Endometrium (tissue), 2 donors: ENCODE results near the gene PTPN21.
"Not testable (repeated sequence)": the region's sequence is repeated elsewhere in the genome, so short reads cannot be mapped to it uniquely, and the experiment has no call there.

Source experiments
- FAIRE-seq: peaks from 2 replicates; lab custom pipeline; 2012; peaks lifted over from hg19 to GRCh38; lab: Jason Lieb, UNC
- donor health status: control.
- donor health status: control.

The PTPN21 gene

DNA sequence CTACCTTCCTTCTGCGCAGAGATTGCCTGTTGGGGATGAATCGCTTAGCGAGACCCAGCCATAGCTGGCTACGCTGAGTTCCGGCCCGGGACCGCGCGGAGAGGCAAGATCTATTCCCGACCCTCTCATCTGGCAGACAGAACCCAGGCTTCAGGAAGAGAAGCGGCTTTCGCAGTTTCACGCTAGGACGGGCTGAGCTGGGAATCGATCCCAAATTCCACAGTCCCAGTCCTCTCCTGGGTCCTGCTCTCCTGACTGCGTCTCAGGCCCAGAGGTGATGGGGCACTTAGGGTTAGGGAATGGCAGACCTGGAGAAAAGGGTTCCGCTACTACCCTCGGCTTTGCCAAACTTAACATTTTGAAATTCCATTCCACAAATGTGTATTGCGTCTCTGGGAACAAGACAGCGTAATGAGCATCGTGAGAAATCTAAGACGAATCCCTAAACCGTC is 2.8 kb downstream of the PTPN21 start:
- no peak for FAIRE-seq

DNA sequence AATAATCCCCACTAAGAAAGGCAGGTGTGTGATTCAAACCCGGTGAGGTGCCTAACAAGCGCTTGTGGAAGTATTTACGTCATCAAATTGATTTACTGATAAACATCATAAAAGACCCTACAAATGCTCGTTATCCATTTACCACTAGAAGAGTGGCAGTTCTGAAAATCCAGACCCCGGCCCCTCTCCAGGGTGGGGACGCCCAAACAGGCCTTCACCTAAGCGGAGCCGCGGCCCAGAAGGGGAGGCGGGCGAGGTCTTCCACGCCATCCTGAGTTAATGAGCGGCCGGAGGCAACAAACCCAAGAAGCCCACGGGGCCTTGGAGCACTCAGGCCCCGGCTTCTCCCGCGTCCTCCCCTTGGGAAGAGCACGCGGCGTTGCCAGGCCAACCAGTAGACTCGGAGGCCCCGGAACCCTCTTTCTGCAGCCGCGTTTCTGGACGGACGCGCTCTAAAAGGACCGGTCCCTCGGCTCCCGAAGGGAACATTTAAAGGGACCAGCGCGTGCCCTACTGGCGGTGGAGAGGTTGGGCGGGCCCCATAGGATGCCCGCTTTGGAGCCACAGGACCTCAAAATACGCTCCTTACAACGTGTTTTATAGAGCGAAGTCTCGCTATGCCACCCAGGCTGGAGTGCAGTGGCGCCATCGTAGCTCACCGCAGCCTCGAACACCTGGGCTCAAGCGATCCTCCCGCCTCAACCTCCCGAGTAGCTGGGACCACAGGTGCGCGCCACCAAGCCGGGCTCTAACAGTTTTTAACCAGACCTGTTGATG is 3.5 kb downstream of the PTPN21 start:
- no peak for FAIRE-seq

DNA sequence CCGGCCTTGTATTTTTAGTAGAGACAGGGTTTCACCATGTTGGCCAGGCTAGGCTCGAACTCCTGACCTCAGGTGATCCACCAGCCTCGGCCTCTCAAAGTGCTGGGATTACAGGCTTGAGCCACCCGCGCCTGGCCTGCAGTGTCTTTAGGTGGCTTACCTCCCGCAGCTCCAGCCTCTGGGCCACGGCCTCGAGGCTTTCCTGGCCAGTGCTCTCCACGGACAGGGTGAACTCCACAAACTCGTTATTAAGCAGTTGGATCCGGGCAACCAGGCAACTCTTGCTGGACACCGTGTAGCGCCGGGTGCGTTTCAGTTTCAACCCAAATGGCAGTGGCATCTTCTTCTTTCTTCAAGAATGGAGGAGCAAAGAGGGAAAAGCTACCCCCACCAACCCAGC is 4.7 kb downstream of the PTPN21 start:
- FAIRE-seq, result no peak

DNA sequence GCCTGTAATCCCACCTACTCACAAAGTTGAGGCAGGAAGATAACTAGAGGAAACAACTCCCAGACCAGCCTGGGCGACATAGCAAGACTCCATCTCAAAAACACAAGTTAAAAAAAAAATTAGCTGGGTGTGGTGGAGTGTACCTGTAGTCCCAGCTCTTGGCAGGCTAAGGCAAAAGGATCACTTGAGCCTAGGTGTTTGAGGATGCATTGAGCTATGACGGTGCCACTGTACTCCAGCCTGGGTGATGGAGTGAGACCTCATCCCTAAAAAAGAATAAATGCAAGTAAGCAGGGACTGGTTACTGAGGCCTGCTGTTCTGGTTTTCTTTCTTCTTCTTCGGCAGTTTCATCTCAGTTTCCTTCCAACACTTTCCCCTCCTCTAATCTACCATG is 7.4 kb downstream of the PTPN21 start:
- FAIRE-seq, result no peak

DNA sequence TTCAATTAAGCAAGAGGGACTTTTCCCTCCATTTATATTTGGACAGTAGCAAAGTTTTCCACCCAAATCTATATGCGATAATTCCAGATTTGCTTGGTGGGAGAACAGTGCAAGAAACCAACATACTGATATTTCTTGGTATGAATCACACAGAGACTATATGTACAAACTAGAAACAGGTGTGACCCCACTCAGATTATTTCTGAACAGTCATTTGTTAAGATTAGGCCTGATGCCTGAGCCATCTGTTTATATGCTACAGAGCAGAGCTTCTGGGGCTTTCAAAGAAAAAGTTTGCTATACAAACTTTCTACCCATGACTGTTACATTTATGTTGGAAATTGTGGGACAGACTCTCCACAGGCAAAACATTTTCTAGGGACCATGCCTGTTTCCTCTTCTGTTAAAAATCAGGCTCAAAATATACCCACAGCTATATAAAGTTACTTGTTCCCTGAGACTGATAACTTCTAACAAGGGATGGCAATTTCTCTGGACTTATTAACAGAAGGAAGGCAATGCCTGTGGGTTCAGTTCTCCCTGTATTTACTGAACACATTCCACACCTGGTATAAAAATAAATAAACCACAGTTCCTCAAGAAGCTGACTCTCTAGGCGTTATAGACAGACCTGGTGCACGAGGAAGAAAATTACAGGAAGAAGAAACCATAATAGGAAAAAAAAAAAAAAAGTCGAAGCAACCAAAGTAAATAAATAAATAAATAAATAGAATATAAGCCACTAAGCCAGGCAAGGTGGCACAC is 8.0 kb downstream of the PTPN21 start:
- no peak for FAIRE-seq

DNA sequence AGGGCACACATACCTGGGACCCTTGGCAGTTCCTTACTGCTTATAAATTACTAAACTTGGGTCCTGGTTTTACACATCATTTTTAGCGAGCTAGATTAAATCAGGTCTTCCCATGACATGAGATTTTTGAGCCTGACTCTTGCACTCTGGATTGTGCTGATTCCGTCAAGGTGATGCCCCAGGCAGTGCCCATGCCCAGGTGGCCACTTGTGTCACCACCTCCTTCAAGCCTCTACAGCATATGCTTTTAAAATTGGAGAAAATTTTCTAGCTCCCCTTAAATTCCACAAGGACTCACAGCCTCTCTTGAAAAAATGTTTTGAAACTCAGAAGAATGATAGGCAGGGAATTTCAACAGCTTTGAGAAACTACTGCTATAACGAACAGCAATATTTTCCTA is 9.6 kb downstream of the PTPN21 start:
- FAIRE-seq, result no peak

DNA sequence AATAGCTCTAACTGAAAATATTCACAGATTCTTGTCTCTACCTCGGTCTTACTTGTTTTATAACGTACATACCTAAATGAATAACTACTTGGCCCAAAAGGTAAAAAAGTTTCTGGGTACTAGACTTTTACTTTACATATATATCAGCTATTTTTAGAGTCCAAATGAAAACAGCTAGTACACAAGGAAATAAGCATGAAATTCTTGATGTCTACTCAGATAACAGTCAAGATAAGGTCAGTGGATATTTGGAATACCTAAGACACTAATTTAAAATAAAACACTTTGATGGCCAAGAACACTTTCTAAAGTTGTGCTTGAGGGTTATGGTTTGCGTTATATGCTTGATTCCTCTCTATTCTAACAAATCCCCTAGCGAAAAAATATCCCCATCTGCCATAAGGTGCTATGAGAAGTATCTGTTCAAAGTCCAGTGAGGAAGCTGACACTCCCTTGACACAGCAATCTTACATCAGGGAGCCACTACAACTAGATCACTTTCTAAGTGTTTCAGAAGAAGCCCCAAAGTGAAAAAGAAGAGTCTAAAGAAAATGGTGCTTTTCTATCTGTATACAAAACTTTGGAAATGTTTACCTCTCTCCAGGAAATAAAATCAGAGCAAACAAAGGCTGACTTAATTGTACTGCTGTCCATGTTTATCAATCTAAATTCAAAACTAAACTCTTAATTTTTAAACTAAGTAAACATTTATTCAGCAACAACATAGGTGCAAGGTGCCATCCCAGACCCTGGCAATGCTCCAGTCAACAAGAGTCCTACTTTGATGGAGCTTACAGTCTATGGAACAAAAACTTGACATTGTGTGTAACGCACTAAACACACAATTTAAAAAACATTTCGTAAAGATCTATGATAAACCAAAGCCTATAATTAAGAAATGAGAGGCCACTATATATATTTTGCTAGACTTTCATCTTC is 11.7 kb downstream of the PTPN21 start:
- no peak for FAIRE-seq

DNA sequence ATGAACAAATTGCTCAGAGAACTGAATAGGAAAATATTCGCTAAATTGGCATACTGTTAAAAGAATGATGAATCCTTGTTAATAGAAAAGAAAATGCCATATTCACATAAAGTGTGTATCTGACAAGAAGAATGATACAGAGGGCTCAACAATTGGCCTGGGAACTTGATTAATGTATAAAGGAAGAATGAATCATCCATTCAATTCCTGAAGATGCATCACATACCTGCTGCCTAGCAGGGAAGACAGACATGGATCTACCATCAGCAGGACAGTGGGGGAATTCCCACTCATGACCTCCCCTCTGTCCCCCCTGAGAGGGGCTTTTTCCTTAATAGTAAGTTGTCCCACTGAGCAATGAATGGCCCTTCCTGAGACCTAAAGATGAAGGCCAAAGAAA is 13.5 kb downstream of the PTPN21 start:
- FAIRE-seq, result no peak

DNA sequence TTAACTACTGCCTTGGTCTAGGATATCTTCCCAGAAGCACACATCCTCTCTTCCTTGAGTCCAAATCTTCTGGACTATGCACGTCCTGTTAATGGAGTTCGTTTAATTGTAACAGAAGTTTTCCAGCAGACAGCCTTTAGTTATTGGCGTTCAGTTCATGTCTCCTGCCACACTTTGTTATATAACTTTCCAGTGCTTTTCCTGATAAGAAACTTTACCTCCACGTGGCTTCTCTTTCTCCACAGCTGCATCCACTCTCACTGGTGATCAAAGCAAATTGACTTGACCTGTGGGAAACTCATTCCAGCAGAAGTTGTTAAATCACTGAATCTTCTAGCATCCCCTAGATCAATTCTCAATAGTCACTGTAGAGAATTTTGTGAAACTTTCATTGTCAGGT is 19.0 kb downstream of the PTPN21 start:
- no peak for FAIRE-seq

DNA sequence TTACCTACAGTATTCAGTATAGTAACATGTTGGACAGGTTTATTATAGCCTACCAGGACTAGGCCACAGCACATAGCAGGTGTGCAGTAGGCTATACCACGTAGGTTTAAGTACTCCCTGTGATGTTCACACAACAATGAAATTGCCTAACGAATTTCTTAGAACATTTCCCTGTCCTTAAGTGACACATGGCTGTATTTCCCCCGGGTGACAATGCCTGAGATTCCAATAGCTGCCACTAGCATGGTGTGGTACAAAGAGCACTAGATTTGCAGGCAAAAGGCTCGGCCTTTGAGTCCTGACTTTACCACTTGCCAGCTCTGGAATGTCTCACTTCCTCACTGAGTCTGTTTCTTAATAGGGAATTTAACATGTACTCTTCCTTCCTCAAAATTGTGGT is 19.7 kb downstream of the PTPN21 start:
- FAIRE-seq, result no peak

DNA sequence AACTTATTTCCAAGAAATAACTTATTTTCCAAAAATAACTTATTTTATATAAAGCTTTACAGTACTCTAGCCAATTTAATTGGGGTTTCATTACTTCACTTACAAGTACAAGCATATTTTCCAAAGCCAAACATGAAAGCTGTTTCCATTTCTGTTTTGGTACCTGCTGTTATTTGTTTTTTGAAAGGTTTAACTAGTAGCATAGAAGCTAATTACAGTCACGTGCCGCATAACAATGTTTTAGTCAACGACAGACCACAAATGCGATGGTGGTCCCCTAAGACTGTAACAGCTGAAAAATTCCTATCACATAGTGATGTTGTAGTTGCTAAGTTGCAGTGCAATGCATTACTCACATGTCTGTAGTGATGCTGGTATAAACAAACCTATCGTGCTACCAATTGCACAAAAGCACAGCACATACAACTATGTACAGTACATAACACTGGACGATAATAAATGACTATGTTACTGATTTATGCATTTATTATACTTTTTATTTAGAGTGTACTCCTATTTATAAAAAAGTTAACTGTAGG is 21.7 kb downstream of the PTPN21 start:
- FAIRE-seq, result no peak

DNA sequence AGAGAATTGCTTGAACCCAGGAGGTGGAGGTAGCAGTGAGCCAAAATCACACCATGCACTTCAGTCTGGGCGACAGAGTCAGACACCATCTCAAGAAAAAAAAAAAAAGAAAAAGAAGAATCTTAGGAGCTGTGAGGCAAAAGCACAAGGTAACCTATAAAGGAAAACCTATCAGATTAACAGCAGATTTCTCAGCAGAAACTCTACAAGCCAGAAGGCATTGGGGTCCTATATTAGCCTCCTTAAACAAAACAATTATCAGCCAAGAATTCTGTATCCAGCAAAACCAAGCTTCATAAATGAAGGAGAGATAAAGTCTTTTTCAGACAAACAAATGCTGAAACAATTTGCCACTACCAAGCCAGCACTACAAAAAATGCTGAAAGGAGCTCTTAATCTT is 24.9 kb downstream of the PTPN21 start:
- not testable (repeated sequence) for FAIRE-seq

DNA sequence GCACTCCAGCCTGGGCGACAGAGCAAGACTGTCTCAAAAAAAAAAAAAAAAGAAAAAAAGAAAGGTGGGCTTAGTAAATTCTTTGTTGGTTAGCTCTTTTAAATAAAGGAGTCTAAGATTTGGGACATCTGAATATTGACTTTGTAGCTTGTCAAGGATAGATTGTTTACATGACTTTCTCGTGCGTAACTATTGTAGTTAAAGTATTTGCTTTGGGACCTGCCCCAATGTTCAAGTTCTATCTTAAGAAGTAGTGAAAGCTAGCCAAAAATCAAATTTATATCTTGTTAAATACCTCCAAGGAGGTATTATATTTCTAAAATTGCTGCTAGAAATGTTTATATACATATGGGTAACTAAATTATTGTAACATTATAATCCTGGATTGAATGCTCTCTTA is 32.4 kb downstream of the PTPN21 start:
- FAIRE-seq, result no peak

DNA sequence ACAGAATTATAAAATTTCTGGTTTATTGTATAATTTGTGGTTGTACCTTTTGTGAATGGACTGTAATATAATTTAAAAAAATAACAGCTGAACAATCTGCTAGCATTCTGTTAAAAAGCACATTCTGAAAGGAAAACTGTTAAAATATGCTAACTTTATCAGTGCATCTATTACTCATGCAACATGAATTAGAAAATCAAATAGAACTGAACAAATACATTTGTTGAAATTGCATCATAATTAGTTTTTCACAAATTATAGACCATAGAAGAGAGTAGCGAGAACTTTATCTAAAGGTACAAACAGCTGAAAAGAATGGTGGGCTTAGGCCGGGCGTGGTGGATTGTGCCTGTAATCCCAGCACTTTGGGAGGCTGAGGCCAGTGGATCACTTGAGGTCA is 33.0 kb downstream of the PTPN21 start:
- FAIRE-seq, result no peak

DNA sequence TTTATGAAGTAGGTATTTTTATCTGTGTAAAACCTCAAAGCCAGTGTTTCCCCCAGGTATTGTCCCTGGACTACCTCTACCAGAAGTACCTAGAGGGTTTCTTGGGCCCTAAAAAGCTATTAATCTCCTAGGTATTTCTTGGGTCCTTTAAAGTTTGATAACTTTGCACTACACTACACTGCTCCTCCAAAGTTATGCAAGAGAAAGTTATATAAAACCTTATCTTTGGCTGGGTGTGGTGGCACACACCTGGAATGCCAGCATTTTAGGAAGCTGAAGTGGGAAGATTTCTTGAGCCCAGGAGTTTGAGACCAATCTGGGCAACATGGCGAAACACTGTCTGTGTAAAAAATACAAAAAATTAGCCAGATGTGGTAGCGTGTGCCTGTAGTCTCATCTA is 34.9 kb downstream of the PTPN21 start:
- FAIRE-seq, result no peak

DNA sequence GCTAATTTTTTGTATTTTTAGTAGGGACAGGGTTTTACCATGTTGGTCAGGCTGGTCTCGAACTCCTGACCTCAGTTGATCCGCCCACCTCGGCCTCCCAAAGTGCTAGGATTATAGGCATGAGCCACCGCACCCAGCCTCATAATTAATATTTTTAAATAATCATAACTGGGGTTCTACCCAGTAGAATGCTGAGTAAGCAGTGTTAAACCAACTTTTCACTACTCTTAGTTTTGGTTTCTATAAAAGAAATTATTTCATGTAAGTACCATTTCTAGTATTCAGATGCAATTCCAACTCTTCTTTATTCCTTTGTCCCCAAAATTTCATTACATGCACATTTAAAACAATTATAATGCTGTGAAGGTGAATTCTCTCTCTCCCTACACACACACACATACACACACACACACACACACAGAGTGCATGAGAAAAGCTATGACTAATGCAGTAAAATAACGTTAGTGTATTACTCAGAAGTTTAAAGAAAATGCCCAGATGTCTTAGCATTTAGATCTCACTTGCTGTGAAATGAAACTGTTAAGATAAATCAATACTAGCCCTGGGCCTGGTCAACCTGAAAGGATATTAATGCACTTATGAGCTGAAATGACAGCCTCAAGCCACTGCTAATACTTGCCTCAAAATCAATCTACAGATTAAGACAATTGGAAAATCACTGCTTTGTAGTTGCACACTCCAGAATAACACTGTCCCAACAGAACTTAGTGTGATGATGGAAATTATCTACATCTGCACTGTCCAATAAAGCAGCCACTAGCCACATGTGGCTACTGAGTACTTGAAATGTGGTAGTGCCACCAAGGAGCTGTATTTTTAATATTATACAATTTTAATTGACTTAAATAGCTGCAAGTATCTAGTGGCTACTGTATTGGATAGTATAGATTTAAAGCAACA is 36.0 kb downstream of the PTPN21 start:
- no peak for FAIRE-seq

DNA sequence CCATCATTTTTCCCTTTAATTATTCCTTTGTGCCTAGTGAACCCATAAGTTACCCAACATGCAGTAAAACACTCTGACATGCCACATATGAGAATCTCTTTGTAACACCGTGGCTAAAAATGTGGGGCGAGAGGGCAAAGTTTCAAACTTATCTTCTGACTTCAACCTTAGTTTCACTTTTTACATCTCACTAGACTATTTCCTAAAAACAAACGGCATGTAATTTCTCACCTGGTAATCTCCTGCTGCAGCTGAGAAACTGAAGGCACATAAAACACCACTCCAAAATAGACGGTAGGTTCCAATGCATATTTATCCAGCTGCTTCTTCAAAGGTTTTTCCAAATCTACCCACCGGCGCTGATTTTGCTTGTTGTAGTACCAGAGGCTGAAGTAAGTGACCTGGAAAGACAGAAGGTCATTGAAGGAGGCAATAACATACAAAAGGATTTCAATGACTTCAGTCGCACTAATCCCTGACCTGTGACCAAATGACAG is 37.9 kb downstream of the PTPN21 start:
- FAIRE-seq, result no peak

DNA sequence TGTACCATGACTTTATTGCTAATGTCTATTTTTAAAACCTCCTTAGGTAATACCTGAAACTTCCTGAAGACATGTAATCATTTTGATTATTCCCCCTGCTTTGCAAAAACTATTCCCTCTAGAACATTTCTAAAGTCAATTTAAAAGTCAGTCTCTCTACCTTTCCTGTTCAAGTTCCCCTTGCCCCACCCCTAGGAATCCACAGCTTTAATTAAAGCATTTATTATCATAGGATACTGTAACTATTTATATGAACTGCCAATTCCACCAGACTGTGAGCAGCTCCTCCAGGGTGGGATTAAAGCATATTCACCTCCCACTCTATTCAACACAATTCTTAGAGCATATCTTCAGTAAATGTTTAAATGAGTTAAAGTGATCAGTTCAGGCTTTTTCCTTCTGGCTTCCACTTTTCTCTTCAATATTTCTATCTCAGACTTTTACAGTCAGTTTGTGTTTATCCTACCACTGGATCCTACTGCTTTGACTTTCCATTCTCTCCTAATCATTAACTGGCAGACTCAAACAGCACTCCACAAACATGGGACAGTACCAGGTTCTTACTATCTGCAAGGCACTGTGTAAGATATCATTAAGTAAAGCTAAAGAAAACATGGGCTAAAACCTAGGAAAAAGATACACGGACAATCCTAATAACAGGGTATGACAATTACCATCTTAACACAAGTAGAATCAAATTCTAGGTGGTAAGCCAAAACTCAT is 39.1 kb downstream of the PTPN21 start:
- FAIRE-seq, result no peak

DNA sequence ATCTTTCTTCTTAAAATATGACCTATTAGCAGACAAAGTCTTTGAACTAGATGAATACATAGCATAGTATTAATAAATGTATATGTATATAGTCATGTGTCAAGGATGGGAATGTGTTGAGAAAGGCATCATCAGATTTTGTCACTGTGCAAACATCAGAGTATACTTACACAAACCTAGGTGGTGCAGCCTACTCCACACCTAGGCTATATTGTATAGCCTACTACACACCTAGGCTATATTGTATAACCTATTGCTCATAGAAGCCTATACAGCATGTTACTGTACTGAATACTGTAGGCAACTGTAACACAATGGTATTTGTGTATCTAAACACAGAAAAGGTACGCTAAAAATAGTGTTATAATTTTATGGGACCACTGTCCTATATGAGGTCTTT is 47.6 kb downstream of the PTPN21 start:
- no peak for FAIRE-seq

DNA sequence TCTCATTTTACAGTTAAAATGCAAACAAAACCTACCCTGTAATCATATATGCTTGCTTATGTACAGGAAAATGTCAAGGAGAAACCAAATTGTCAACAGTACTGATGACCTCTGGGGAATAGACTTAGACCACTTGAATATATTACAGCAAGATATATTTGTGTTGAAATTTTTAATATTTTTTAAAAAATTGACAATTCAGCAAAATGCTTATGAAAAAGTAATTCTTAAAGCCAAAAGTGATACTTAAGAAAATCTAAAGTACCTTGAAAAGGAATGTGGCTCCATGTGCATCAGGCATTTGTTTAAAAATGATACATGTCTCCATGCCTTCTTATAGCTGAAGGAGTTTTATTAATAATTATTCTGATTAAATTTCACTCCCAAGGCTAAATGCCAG is 49.2 kb downstream of the PTPN21 start:
- FAIRE-seq, result no peak
